HG03175 (cell line): ENCODE data around the gene SLC2A8.

Source experiments
- ATAC-seq: cut with Tn5 transposase; IDR thresholded peaks from one replicate; pipeline ENCODE4 v1.9.1; 2021; ENCODE audit warnings: mild to moderate bottlenecking, moderate library complexity; ENCODE audit not compliant: unreplicated experiment

The SLC2A8 gene

DNA sequence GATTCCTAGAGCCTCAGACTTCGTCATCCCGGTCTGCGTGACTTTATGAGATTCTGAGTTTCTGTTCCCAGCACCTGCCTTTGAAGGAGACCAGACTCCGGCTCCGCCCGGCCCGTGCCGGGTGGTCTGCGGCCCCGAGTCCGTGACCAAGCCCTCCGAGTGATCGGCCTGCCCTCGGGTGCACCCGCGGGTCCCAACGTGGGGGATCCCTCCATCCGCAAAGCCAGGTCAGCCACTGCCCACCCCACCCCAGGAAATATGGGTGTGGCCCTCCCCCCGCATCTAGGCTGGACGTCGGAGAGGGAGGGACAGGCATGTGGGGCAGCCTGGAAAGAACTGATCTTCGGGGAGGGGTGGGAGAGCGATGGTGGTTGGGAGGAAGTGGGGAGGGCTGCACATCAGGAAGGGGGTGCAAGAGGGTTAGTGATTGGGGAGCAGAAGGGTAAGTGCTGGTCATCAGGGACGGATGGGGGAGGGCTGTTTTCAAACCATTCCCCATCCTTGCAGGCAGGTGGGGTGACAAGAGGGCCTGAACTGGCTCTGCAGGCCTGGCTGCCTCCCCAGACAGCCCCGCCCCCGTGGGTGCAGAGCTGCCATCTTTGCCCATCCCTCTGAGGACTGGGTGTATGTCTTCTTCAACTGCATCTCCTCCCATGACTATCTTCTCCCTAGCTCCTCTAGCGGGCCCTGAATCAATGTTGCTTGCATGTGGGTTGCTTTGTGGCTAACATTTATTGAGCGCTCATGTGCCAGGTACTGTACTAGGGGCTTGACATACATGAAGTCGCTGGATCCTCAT, 55.1 kb downstream of the SLC2A8 start:
- ATAC-seq: peak; percentile 12

DNA sequence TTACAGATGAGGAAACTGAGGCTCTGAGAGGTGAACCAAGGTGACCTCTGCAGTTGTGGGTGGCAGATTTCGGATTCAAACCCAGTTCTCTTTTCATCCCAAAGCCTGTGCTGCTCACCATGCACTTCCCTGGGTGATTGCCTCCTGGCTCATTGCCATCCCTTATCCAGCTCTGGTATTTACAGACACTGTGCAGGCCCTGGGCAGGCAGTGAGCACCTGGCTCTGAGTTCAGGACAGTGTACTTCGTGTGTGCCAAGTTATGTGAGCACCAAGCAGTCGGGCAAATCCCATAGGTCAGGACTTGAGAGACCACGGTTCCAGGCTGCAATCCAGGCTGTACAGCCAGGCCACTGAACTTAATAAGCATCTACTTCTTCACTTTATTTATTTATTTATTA, 55.7 kb downstream of the SLC2A8 start:
- ATAC-seq: no peak

DNA sequence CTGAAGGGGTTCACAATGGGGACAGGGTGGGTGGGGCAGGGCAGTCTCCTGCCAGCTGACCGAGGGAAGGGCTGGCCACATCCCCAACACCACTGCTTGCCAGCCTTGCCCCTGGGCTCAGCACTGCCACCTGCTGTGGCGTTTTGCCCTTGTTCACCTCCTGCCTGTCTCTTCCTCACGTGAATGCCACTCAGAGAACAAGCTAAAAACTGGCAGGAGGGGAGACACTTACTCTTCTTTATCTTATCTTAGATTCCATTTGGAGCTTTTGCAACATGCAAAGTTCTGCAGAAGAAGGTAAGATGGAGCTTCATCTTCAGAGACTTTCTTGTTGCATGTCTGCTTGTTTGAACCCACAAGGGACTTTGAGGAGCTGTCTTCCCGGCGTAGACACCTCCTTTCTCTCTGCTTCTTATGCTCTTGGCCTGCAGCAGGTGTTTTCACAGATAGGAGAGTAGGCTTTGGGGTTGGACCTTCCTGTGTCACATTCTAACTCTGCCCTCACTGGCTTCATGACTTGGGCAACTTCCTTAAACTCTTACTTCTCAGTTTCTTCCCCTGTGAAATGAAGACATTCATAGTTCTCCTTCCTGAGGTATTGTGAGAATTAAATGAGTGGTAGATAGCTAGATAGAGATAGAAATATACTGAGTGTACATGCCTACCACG, 58.5 kb downstream of the SLC2A8 start:
- no peak for ATAC-seq

DNA sequence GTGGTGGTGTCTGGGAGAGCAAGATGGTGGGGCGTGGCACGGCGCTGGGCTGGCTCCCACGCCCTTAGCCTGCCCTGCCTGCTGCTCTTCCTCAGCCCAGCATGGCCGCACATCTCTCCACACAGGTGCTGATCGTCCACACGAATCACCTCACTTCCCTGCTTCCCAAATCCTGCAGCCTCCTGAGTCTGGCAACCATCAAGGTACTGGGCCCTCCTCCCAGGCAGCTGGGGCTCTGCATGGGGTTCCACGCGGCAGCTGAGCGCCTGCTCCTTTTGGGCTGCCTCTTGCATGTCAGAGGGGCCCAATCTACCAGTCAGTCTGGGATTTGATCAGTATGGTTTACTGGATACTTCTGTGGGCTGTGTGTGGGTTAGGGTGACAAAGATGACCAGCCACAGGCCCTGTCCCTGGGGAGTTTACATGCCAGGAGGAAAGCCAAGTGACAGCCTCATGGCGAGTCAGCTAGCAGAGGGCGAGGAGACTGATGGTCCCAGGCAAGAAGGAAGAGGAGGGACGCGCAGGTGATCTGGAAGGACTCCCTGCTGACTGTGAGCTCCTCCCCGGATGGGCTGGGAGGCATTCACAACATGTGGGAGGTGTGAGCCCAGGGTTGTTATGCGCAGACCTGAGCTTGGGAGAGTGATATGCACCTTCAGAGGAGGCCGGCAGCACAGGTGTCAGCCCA, 60.4 kb downstream of the SLC2A8 start:
- no peak for ATAC-seq
